H1 (cell line): ENCODE data around the gene TMEM255B. TPM values are rescaled to one million over a fixed set of nuclear protein-coding genes. Genes with fewer than 3 reads are reported as not detected.

Source experiments
- CTCF ChIA-PET: fragments of 300-600 bp; sonication (Branson Sonifier 250); formaldehyde crosslinking; loops from one replicate; lab custom pipeline; 2021; ENCODE audit not compliant: partially characterized antibody; lab: Charles Lee
- POLR2A ChIA-PET: fragments of 300-600 bp; sonication (Branson Sonifier 250); formaldehyde crosslinking; loops from one replicate; lab custom pipeline; 2021; ENCODE audit warnings: inconsistent platforms; ENCODE audit not compliant: partially characterized antibody; lab: Charles Lee
- DNase-seq, 2 experiments: peaks; one replicate each; pipeline versions ENCODE4 v3.0.0 to v3.0.0-alpha.2; 2010 to 2022; ENCODE audit warnings: low spot score in 2 of 2, low read depth in 1 of 2, mixed read lengths in 1 of 2
- FAIRE-seq: peaks from 2 replicates; lab custom pipeline; 2011; peaks lifted over from hg19 to GRCh38; lab: Jason Lieb, UNC
- H2AFZ ChIP-seq: 2 replicates; pipeline ENCODE4 v1.8.1; 2012; ENCODE audit warnings: low read length, inconsistent platforms
- H2AK5ac ChIP-seq: 2 replicates; pipeline ENCODE4 v1.6.1; 2013; ENCODE audit warnings: low read depth, low read length
- H2BK120ac ChIP-seq: replicated peaks from 2 replicates; pipeline ENCODE3; 2013; ENCODE audit warnings: low read depth, low read length, inconsistent platforms
- H2BK12ac ChIP-seq: 2 replicates; pipeline ENCODE4 v1.6.1; 2013; ENCODE audit warnings: low read depth, low read length
- H2BK15ac ChIP-seq: 2 replicates; pipeline ENCODE4 v1.6.1; 2013; ENCODE audit warnings: low read length
- H2BK20ac ChIP-seq: 2 replicates; pipeline ENCODE4 v1.6.1; 2013; ENCODE audit warnings: low read length
- H2BK5ac ChIP-seq: 2 replicates; pipeline ENCODE4 v1.6.1; 2013; ENCODE audit warnings: low read depth, low read length
- H3K14ac ChIP-seq: 2 replicates; pipeline ENCODE4 v1.6.1; 2013; ENCODE audit warnings: inconsistent platforms; ENCODE audit not compliant: insufficient read length
- H3K18ac ChIP-seq: 2 replicates; pipeline ENCODE4 v1.6.1; 2013; ENCODE audit warnings: low read length; ENCODE audit errors: extremely low read depth
- H3K23ac ChIP-seq: 2 replicates; pipeline ENCODE4 v1.6.1; 2013; ENCODE audit warnings: inconsistent platforms; ENCODE audit not compliant: insufficient read length
- H3K23me2 ChIP-seq: 2 replicates; pipeline ENCODE4 v1.6.1; 2013; ENCODE audit warnings: low read depth, low read length
- H3K27ac ChIP-seq: 2 replicates; pipeline ENCODE4 v1.6.1; 2011; ENCODE audit warnings: low read depth, low read length, inconsistent platforms
- H3K27me3 ChIP-seq, 4 experiments: replicated peaks in 1 of 4; 1 replicate in 1 of 4; 2 replicates in 3 of 4; pipeline versions ENCODE4 v1.6.1 to v1.8.1; 2011 to 2013; ENCODE audit warnings: low read length in 3 of 4, mild to moderate bottlenecking in 3 of 4, inconsistent platforms in 2 of 4, mixed read lengths in 2 of 4, moderate library complexity in 1 of 4; ENCODE audit not compliant: control insufficient read depth in 3 of 4, insufficient read depth in 3 of 4; ENCODE audit errors: extremely low read depth in 1 of 4
- H3K36me3 ChIP-seq, 4 experiments: 2 replicates each; pipeline versions ENCODE4 v1.6.1 to v1.8.1; 2011 to 2013; ENCODE audit warnings: mild to moderate bottlenecking in 4 of 4, low read length in 3 of 4, moderate library complexity in 2 of 4, control low read depth in 1 of 4, inconsistent platforms in 1 of 4; ENCODE audit not compliant: insufficient read depth in 4 of 4, control insufficient read depth in 2 of 4
- H3K4ac ChIP-seq: replicated peaks from 2 replicates; pipeline ENCODE3; 2013; ENCODE audit warnings: low read length, low read depth, mixed read lengths, inconsistent platforms; ENCODE audit not compliant: insufficient read length
- H3K4me1 ChIP-seq, 4 experiments: replicated peaks in 1 of 4; 1 replicate in 1 of 4; 2 replicates in 3 of 4; pipeline versions ENCODE4 v1.6.1 to v1.8.1; 2011 to 2013; ENCODE audit warnings: low read length in 3 of 4, inconsistent platforms in 2 of 4, mixed read lengths in 1 of 4; ENCODE audit not compliant: insufficient read depth in 4 of 4, control insufficient read depth in 3 of 4
- H3K4me2 ChIP-seq, 2 experiments: 2 replicates each; pipeline versions ENCODE4 v1.6.1 to v1.8.1; 2011 to 2013; ENCODE audit warnings: low read depth in 2 of 2, low read length in 2 of 2, control low read depth in 1 of 2, inconsistent platforms in 1 of 2, mild to moderate bottlenecking in 1 of 2; ENCODE audit not compliant: insufficient read depth in 1 of 2
- H3K4me3 ChIP-seq, 4 experiments: fragments of 200-600, 300-600 bp in 1 of 4; sonication (generic), shearing (Covaris generic), sonication (Bioruptor Twin) in 1 of 4; 2 replicates each; pipeline versions ENCODE4 v1.5.1 to v1.8.1; 2011 to 2016; ENCODE audit warnings: low read length in 4 of 4, low read depth in 3 of 4, control low read depth in 2 of 4, inconsistent platforms in 2 of 4, mild to moderate bottlenecking in 2 of 4, mixed read lengths in 1 of 4, moderate library complexity in 1 of 4; ENCODE audit not compliant: insufficient read depth in 2 of 4; ENCODE audit errors: extremely low read depth in 1 of 4
- H3K56ac ChIP-seq: replicated peaks from 2 replicates; pipeline ENCODE3; 2013; ENCODE audit warnings: low read depth, mild to moderate bottlenecking, mixed read lengths, low read length, inconsistent platforms; ENCODE audit not compliant: insufficient read length
- H3K79me1 ChIP-seq: 2 replicates; pipeline ENCODE4 v1.6.1; 2013; ENCODE audit warnings: low read depth, low read length, control low read depth
- H3K79me2 ChIP-seq, 2 experiments: 2 replicates each; pipeline versions ENCODE4 v1.6.1 to v1.8.1; 2012 to 2013; ENCODE audit warnings: low read length in 2 of 2, mild to moderate bottlenecking in 2 of 2, inconsistent platforms in 1 of 2; ENCODE audit not compliant: insufficient read depth in 2 of 2, control insufficient read depth in 1 of 2
- H3K9ac ChIP-seq, 4 experiments: replicated peaks in 1 of 4; 1 replicate in 1 of 4; 2 replicates in 3 of 4; pipeline versions ENCODE4 v1.6.1 to v1.8.1; 2011 to 2013; ENCODE audit warnings: low read depth in 3 of 4, low read length in 3 of 4, control low read depth in 2 of 4, mild to moderate bottlenecking in 2 of 4, moderate library complexity in 2 of 4, inconsistent platforms in 1 of 4; ENCODE audit errors: extremely low read depth in 1 of 4
- H3K9me3 ChIP-seq, 2 experiments: 2 replicates each; pipeline versions ENCODE4 v1.6.1 to v1.8.1; 2012 to 2013; ENCODE audit warnings: mild to moderate bottlenecking in 2 of 2, moderate library complexity in 2 of 2, control low read depth in 1 of 2, inconsistent platforms in 1 of 2, low read depth in 1 of 2, low read length in 1 of 2, mixed read lengths in 1 of 2; ENCODE audit not compliant: insufficient read depth in 2 of 2
- H4K20me1 ChIP-seq, 2 experiments: replicated peaks in 1 of 2; 2 replicates each; pipeline versions ENCODE3 to v1.8.1; 2011 to 2013; ENCODE audit warnings: inconsistent platforms in 2 of 2, low read length in 2 of 2, mild to moderate bottlenecking in 1 of 2; ENCODE audit not compliant: insufficient read depth in 2 of 2, control insufficient read depth in 1 of 2
- H4K5ac ChIP-seq: 2 replicates; pipeline ENCODE4 v1.6.1; 2013; ENCODE audit warnings: low read length, low read depth, mixed read lengths, inconsistent platforms; ENCODE audit not compliant: insufficient read length
- H4K8ac ChIP-seq: 2 replicates; pipeline ENCODE4 v1.8.0; 2013; ENCODE audit warnings: mild to moderate bottlenecking, moderate library complexity, low read length, inconsistent platforms; ENCODE audit not compliant: insufficient read depth; ENCODE audit errors: extremely low read depth
- H4K91ac ChIP-seq: replicated peaks from 2 replicates; pipeline ENCODE3; 2013; ENCODE audit warnings: low read length, mixed read lengths, inconsistent platforms; ENCODE audit not compliant: insufficient read length
- CTBP2 ChIP-seq: IDR thresholded peaks from 2 replicates; pipeline ENCODE4 v1.7.0; 2011; ENCODE audit warnings: borderline replicate concordance, mild to moderate bottlenecking, moderate library complexity, mixed read lengths, low read length; ENCODE audit not compliant: insufficient read depth, insufficient read length
- CTCF ChIP-seq, 3 experiments: IDR thresholded peaks; 1 replicate in 2 of 3; 2 replicates in 1 of 3; pipeline versions ENCODE4 v1.5.1 to v1.6.1; 2011; ENCODE audit warnings: low read length in 3 of 3, mild to moderate bottlenecking in 3 of 3, inconsistent platforms in 2 of 3, low read depth in 1 of 3, moderate library complexity in 1 of 3; ENCODE audit not compliant: insufficient read depth in 1 of 3; ENCODE audit errors: control extremely low read depth in 1 of 3
- MAX ChIP-seq: IDR thresholded peaks from 2 replicates; pipeline ENCODE4 v1.6.1; 2012; ENCODE audit warnings: inconsistent platforms
- WGBS, 2 experiments: shearing (Covaris generic) in 1 of 2; methylation state at CpG; one replicate each; pipeline versions ENCODE4 v1.1.6 to v1.1.7; 2013 to 2015; ENCODE audit warnings: low lambda C conversion rate in 2 of 2, mixed read lengths in 2 of 2, inconsistent platforms in 1 of 2, low coverage in 1 of 2, missing lambda C conversion rate in 1 of 2; ENCODE audit not compliant: insufficient replicate concordance in 2 of 2, insufficient coverage in 1 of 2, insufficient read length in 1 of 2; ENCODE audit errors: extremely low coverage in 1 of 2, missing lambda C conversion rate in 1 of 2; 5-methylcytosine and 5-hydroxymethylcytosine counted together
- polyA plus RNA-seq, 7 experiments: library from polyadenylated mRNA; depleted of rRNA in 3 of 7; stranded (reverse) in 5 of 7; unstranded in 2 of 7; fragments of >200 nt in 5 of 7; fragments of 200-250 nt in 2 of 7; gene quantifications; 1 replicate in 5 of 7; 2 replicates in 1 of 7; 4 replicates in 1 of 7; pipeline versions ENCODE4 v1.2.1 to v1.2.3, GENCODE V29; 2011 to 2013; ENCODE audit warnings: missing spikeins in 2 of 7, mixed read lengths in 2 of 7
- total RNA-seq: library from RNA; stranded (reverse); fragmentation: NEBNext Ultra II Directional; extraction: Animal tissue kit (Norgen Biotek cat#: 25700); gene quantifications from 2 replicates; pipeline ENCODE4 v1.2.1, GENCODE V29; 2021

TMEM255B gene
- total and polyA plus RNA-seq, 2 of the 8 experiments (the other 6 are each of a cell fraction or from before 2014, with no cell fraction given): 3.4 to 4.4 TPM

GRCh38 chr13:113747291-113747833, 11.7 kb upstream of the TMEM255B start:
- H3K23ac ChIP-seq: no peak overlapping the region
- no peaks in the 10 kb centered on the region for H3K79me1 ChIP-seq
- no peak for FAIRE-seq
- no peak overlapping the region for H4K5ac ChIP-seq
- no peak overlapping the region for H3K4me3 ChIP-seq
- H2BK15ac ChIP-seq: no peak overlapping the region
- H2BK20ac ChIP-seq: no peak overlapping the region
- 0 out of 2 replicates have a peak overlapping the region, but pooled peaks have one; percentile 2 for H3K18ac ChIP-seq
- no peak overlapping the region for H3K4me2 ChIP-seq
- no peak overlapping the region; a peak in 1 of 7 replicates for H3K9ac ChIP-seq
- H3K79me2 ChIP-seq: no peaks in the 10 kb centered on the region
- H2BK120ac ChIP-seq: no peak overlapping the region
- H4K91ac ChIP-seq: no peak overlapping the region
- no peak overlapping the region for H3K14ac ChIP-seq
- no peak overlapping the region for H2AK5ac ChIP-seq
- H3K56ac ChIP-seq: no peak overlapping the region
- no peaks in the 10 kb centered on the region for H3K27me3 ChIP-seq
- ChIA-PET CTCF (no interaction called here), POLR2A (no interaction called here)
- H2BK5ac ChIP-seq: no peak overlapping the region
- no peaks in the 10 kb centered on the region; a peak in 1 of 8 replicates for H3K36me3 ChIP-seq
- H4K20me1 ChIP-seq: peaks cover 0 to 7% of the 10 kb centered on the region in 2 experiments
- TF ChIP-seq CTCF (IDR thresholded peaks at IDR 0.05; ENCODE audit: control extremely low read depth in 1 of 3, insufficient read depth in 1 of 3, low read depth in 1 of 3, low read length in 3 of 3) (no peak), CTBP2 (no peak), MAX (no peak)
- H3K4ac ChIP-seq: no peak overlapping the region
- no peak overlapping the region for H4K8ac ChIP-seq
- H3K23me2 ChIP-seq: 0 out of 2 replicates have a peak, but pooled peaks cover 4% of the 10 kb centered on the region
- peaks cover 9 to 10% of the 10 kb centered on the region in 2 experiments; a peak in 3 of 4 replicates for H3K9me3 ChIP-seq
- H3K4me1 ChIP-seq: peaks cover 0 to 2% (median 1%) of the 10 kb centered on the region in 4 experiments; a peak in 1 of 7 replicates
- no peak for DNase-seq
- no peak overlapping the region for H3K27ac ChIP-seq
- no peak overlapping the region for H2AFZ ChIP-seq
- 80% methylated on average over 25 of the region's 25 CpGs; no CpG with 5 or more reads in 1 of the 2 experiments for WGBS, 2 experiments
- no peak overlapping the region; the same call in 1 of the 2 replicates for H2BK12ac ChIP-seq
